ENCODE measurements around the gene MTOR.

The MTOR gene

GRCh38 chr1:11266268-11267074 is 4.1 kb upstream of the MTOR start:
- H3K27me3 ChIP-seq (ENCODE audit: control insufficient read depth in 2 of 2, insufficient read depth in 2 of 2, low read length in 2 of 2), result no peaks in the 10 kb centered on the region
- H3K9ac ChIP-seq (ENCODE audit: low read depth in 1 of 2, low read length in 2 of 2), result no peak overlapping the region
- no peaks in the 10 kb centered on the region for H3K36me3 ChIP-seq (ENCODE audit: control insufficient read depth in 2 of 2, insufficient read depth in 2 of 2, low read length in 2 of 2)
- no peaks in the 10 kb centered on the region for H3K9me3 ChIP-seq (ENCODE audit: control insufficient read depth in 2 of 2, low read length in 2 of 2)
- no peak overlapping the region for H3K27ac ChIP-seq (ENCODE audit: low read depth in 2 of 2, low read length in 2 of 2)
- H3K4me1 ChIP-seq (ENCODE audit: control insufficient read depth in 2 of 2, insufficient read depth in 2 of 2, low read length in 2 of 2), result peaks cover 3 to 4% of the 10 kb centered on the region in 2 donors
- H3K4me3 ChIP-seq (ENCODE audit: low read length in 2 of 2), result no peak overlapping the region

GRCh38 chr1:11256299-11256698 is 6.1 kb downstream of the MTOR start:
- peaks cover 62 to 66% of the 10 kb centered on the region in 2 donors for H3K36me3 ChIP-seq (ENCODE audit: control insufficient read depth in 2 of 2, insufficient read depth in 2 of 2, low read length in 2 of 2)
- H3K27me3 ChIP-seq (ENCODE audit: control insufficient read depth in 2 of 2, insufficient read depth in 2 of 2, low read length in 2 of 2), result no peaks in the 10 kb centered on the region
- no peak overlapping the region for H3K4me3 ChIP-seq (ENCODE audit: low read length in 2 of 2)
- no peak overlapping the region for H3K9ac ChIP-seq (ENCODE audit: low read depth in 1 of 2, low read length in 2 of 2)
- peaks cover under 1% of the 10 kb centered on the region in 2 donors for H3K4me1 ChIP-seq (ENCODE audit: control insufficient read depth in 2 of 2, insufficient read depth in 2 of 2, low read length in 2 of 2)
- no peak overlapping the region for H3K27ac ChIP-seq (ENCODE audit: low read depth in 2 of 2, low read length in 2 of 2)
- no peaks in the 10 kb centered on the region for H3K9me3 ChIP-seq (ENCODE audit: control insufficient read depth in 2 of 2, low read length in 2 of 2)

GRCh38 chr1:11253226-11253625 is 9.1 kb downstream of the MTOR start:
- no peaks in the 10 kb centered on the region for H3K9me3 ChIP-seq (ENCODE audit: control insufficient read depth in 2 of 2, low read length in 2 of 2)
- no peaks in the 10 kb centered on the region for H3K27me3 ChIP-seq (ENCODE audit: control insufficient read depth in 2 of 2, insufficient read depth in 2 of 2, low read length in 2 of 2)
- no peak overlapping the region for H3K9ac ChIP-seq (ENCODE audit: low read depth in 1 of 2, low read length in 2 of 2)
- H3K4me1 ChIP-seq (ENCODE audit: control insufficient read depth in 2 of 2, insufficient read depth in 2 of 2, low read length in 2 of 2), result no peaks in the 10 kb centered on the region
- peaks cover 58 to 59% of the 10 kb centered on the region in 2 donors for H3K36me3 ChIP-seq (ENCODE audit: control insufficient read depth in 2 of 2, insufficient read depth in 2 of 2, low read length in 2 of 2)
- H3K4me3 ChIP-seq (ENCODE audit: low read length in 2 of 2), result no peak overlapping the region
- H3K27ac ChIP-seq (ENCODE audit: low read depth in 2 of 2, low read length in 2 of 2), result no peak overlapping the region

- H3K36me3 ChIP-seq (ENCODE audit: control insufficient read depth in 2 of 2, insufficient read depth in 2 of 2, low read length in 2 of 2), result peaks cover 58 to 61% of the 10 kb centered on the region in 2 donors
Measured at GRCh38 chr1:11252538-11252937, 9.8 kb downstream of the MTOR start.

GRCh38 chr1:11248169-11248568 is 14.2 kb downstream of the MTOR start:
- Histone ChIP-seq H3K36me3 (ENCODE audit: control insufficient read depth in 2 of 2, insufficient read depth in 2 of 2, low read length in 2 of 2) (peaks cover 42 to 57% of the 10 kb centered on the region in 2 donors), H3K9ac (ENCODE audit: low read depth in 1 of 2, low read length in 2 of 2) (no peak overlapping the region), H3K27me3 (ENCODE audit: control insufficient read depth in 2 of 2, insufficient read depth in 2 of 2, low read length in 2 of 2) (no peaks in the 10 kb centered on the region), H3K9me3 (ENCODE audit: control insufficient read depth in 2 of 2, low read length in 2 of 2) (no peaks in the 10 kb centered on the region), H3K4me1 (ENCODE audit: control insufficient read depth in 2 of 2, insufficient read depth in 2 of 2, low read length in 2 of 2) (no peaks in the 10 kb centered on the region), H3K27ac (ENCODE audit: low read depth in 2 of 2, low read length in 2 of 2) (no peak overlapping the region), H3K4me3 (ENCODE audit: low read length in 2 of 2) (no peak overlapping the region)

More at GRCh38 chr1:11252538-11252937, 9.8 kb downstream of the MTOR start:
- H3K27ac ChIP-seq (ENCODE audit: low read depth in 2 of 2, low read length in 2 of 2), result no peak overlapping the region
- H3K4me3 ChIP-seq (ENCODE audit: low read length in 2 of 2), result no peak overlapping the region
- H3K4me1 ChIP-seq (ENCODE audit: control insufficient read depth in 2 of 2, insufficient read depth in 2 of 2, low read length in 2 of 2), result no peaks in the 10 kb centered on the region
- no peak overlapping the region for H3K9ac ChIP-seq (ENCODE audit: low read depth in 1 of 2, low read length in 2 of 2)
- H3K27me3 ChIP-seq (ENCODE audit: control insufficient read depth in 2 of 2, insufficient read depth in 2 of 2, low read length in 2 of 2), result no peaks in the 10 kb centered on the region
- H3K9me3 ChIP-seq (ENCODE audit: control insufficient read depth in 2 of 2, low read length in 2 of 2), result no peaks in the 10 kb centered on the region

GRCh38 chr1:11245904-11246719 is 16.2 kb downstream of the MTOR start:
- Histone ChIP-seq H3K36me3 (ENCODE audit: control insufficient read depth in 2 of 2, insufficient read depth in 2 of 2, low read length in 2 of 2) (peaks cover 37 to 54% of the 10 kb centered on the region in 2 donors), H3K27ac (ENCODE audit: low read depth in 2 of 2, low read length in 2 of 2) (no peak overlapping the region), H3K4me1 (ENCODE audit: control insufficient read depth in 2 of 2, insufficient read depth in 2 of 2, low read length in 2 of 2) (no peaks in the 10 kb centered on the region), H3K9ac (ENCODE audit: low read depth in 1 of 2, low read length in 2 of 2) (no peak overlapping the region), H3K9me3 (ENCODE audit: control insufficient read depth in 2 of 2, low read length in 2 of 2) (no peaks in the 10 kb centered on the region), H3K27me3 (ENCODE audit: control insufficient read depth in 2 of 2, insufficient read depth in 2 of 2, low read length in 2 of 2) (no peaks in the 10 kb centered on the region), H3K4me3 (ENCODE audit: low read length in 2 of 2) (no peak overlapping the region)

- H3K4me1 ChIP-seq (ENCODE audit: control insufficient read depth in 2 of 2, insufficient read depth in 2 of 2, low read length in 2 of 2), result no peaks in the 10 kb centered on the region
- no peaks in the 10 kb centered on the region for H3K27me3 ChIP-seq (ENCODE audit: control insufficient read depth in 2 of 2, insufficient read depth in 2 of 2, low read length in 2 of 2)
- H3K36me3 ChIP-seq (ENCODE audit: control insufficient read depth in 2 of 2, insufficient read depth in 2 of 2, low read length in 2 of 2), result peaks cover 41 to 59% of the 10 kb centered on the region in 2 donors
- no peaks in the 10 kb centered on the region for H3K9me3 ChIP-seq (ENCODE audit: control insufficient read depth in 2 of 2, low read length in 2 of 2)
- no peak overlapping the region for H3K4me3 ChIP-seq (ENCODE audit: low read length in 2 of 2)
- H3K27ac ChIP-seq (ENCODE audit: low read depth in 2 of 2, low read length in 2 of 2), result no peak overlapping the region
- no peak overlapping the region for H3K9ac ChIP-seq (ENCODE audit: low read depth in 1 of 2, low read length in 2 of 2)
Measured at GRCh38 chr1:11245248-11245647, 17.1 kb downstream of the MTOR start.

- Histone ChIP-seq H3K9ac (ENCODE audit: low read depth in 1 of 2, low read length in 2 of 2) (no peak overlapping the region), H3K36me3 (ENCODE audit: control insufficient read depth in 2 of 2, insufficient read depth in 2 of 2, low read length in 2 of 2) (peaks cover 58 to 75% of the 10 kb centered on the region in 2 donors), H3K27me3 (ENCODE audit: control insufficient read depth in 2 of 2, insufficient read depth in 2 of 2, low read length in 2 of 2) (no peaks in the 10 kb centered on the region), H3K27ac (ENCODE audit: low read depth in 2 of 2, low read length in 2 of 2) (no peak overlapping the region), H3K9me3 (ENCODE audit: control insufficient read depth in 2 of 2, low read length in 2 of 2) (no peaks in the 10 kb centered on the region), H3K4me3 (ENCODE audit: low read length in 2 of 2) (no peak overlapping the region), H3K4me1 (ENCODE audit: control insufficient read depth in 2 of 2, insufficient read depth in 2 of 2, low read length in 2 of 2) (no peaks in the 10 kb centered on the region)
Measured at GRCh38 chr1:11238311-11238710, 24.0 kb downstream of the MTOR start.

GRCh38 chr1:11237356-11237755 is 25.0 kb downstream of the MTOR start:
- no peak overlapping the region for H3K4me3 ChIP-seq (ENCODE audit: low read length in 2 of 2)
- no peak overlapping the region for H3K27ac ChIP-seq (ENCODE audit: low read depth in 2 of 2, low read length in 2 of 2)
- no peaks in the 10 kb centered on the region for H3K4me1 ChIP-seq (ENCODE audit: control insufficient read depth in 2 of 2, insufficient read depth in 2 of 2, low read length in 2 of 2)
- H3K9ac ChIP-seq (ENCODE audit: low read depth in 1 of 2, low read length in 2 of 2), result no peak overlapping the region
- no peaks in the 10 kb centered on the region for H3K27me3 ChIP-seq (ENCODE audit: control insufficient read depth in 2 of 2, insufficient read depth in 2 of 2, low read length in 2 of 2)
- peaks cover 57 to 75% of the 10 kb centered on the region in 2 donors for H3K36me3 ChIP-seq (ENCODE audit: control insufficient read depth in 2 of 2, insufficient read depth in 2 of 2, low read length in 2 of 2)
- H3K9me3 ChIP-seq (ENCODE audit: control insufficient read depth in 2 of 2, low read length in 2 of 2), result no peaks in the 10 kb centered on the region

- peaks cover 70 to 78% of the 10 kb centered on the region in 2 donors for H3K36me3 ChIP-seq (ENCODE audit: control insufficient read depth in 2 of 2, insufficient read depth in 2 of 2, low read length in 2 of 2)
- no peaks in the 10 kb centered on the region for H3K9me3 ChIP-seq (ENCODE audit: control insufficient read depth in 2 of 2, low read length in 2 of 2)
- H3K27ac ChIP-seq (ENCODE audit: low read depth in 2 of 2, low read length in 2 of 2), result no peak overlapping the region
Measured at GRCh38 chr1:11233208-11233607, 29.1 kb downstream of the MTOR start.

More at GRCh38 chr1:11233208-11233607, 29.1 kb downstream of the MTOR start:
- H3K4me3 ChIP-seq (ENCODE audit: low read length in 2 of 2), result no peak overlapping the region
- H3K4me1 ChIP-seq (ENCODE audit: control insufficient read depth in 2 of 2, insufficient read depth in 2 of 2, low read length in 2 of 2), result no peaks in the 10 kb centered on the region
- H3K27me3 ChIP-seq (ENCODE audit: control insufficient read depth in 2 of 2, insufficient read depth in 2 of 2, low read length in 2 of 2), result no peaks in the 10 kb centered on the region
- H3K9ac ChIP-seq (ENCODE audit: low read depth in 1 of 2, low read length in 2 of 2), result no peak overlapping the region
